Testis (tissue), 2 donors: ENCODE measurements around the gene RANBP17.

Source experiments
- CTCF ChIP-seq, 3 experiments: fragments of 450-650 bp in 2 of 3; fragments of 200-600 bp in 1 of 3; sonication (generic) in 1 of 3; IDR thresholded peaks; one replicate each; pipeline ENCODE4 v1.5.1; 2016 to 2019; ENCODE audit warnings: antibody characterized with exemption in 3 of 3, mild to moderate bottlenecking in 2 of 3, moderate library complexity in 1 of 3
- POLR2A ChIP-seq: fragments of 450-650 bp; IDR thresholded peaks from one replicate; pipeline ENCODE4 v1.6.1; 2017; ENCODE audit warnings: antibody characterized with exemption, mild to moderate bottlenecking, moderate library complexity

GRCh38 chr5:171313481-171314206, 451.8 kb downstream of the RANBP17 start:
- TF ChIP-seq CTCF (IDR thresholded peaks at IDR 0.05): no peak
- no peak for TF ChIP-seq POLR2A
